Urothelium cell line (cell line): ENCODE data around the gene ACVR2A.
A peak's percentile ranks its signal among the peaks of the same experiment; 100 is the strongest.

Source experiments
- DNase-seq: peaks from one replicate; pipeline ENCODE4 v3.0.0; 2011; ENCODE audit warnings: low spot score, mixed read lengths
- FAIRE-seq: peaks from 2 replicates; lab custom pipeline; 2011; peaks lifted over from hg19 to GRCh38; lab: Jason Lieb, UNC

ACVR2A gene

GRCh38 chr2:147854557-147855134 is 9.8 kb downstream of the ACVR2A start:
- no peak for FAIRE-seq

GRCh38 chr2:147855316-147855715 is 10.5 kb downstream of the ACVR2A start:
- DNase-seq: no peak
- FAIRE-seq: no peak

More at GRCh38 chr2:147854557-147855134, 9.8 kb downstream of the ACVR2A start:
- DNase-seq: no peak

GRCh38 chr2:147855977-147856376 is 11.1 kb downstream of the ACVR2A start:
- FAIRE-seq (no peak), DNase-seq (no peak)

- DNase-seq (no peak), FAIRE-seq (no peak)
Measured at GRCh38 chr2:147860009-147860408, 15.2 kb downstream of the ACVR2A start.

GRCh38 chr2:147862859-147863516 is 18.2 kb downstream of the ACVR2A start:
- DNase-seq (no peak), FAIRE-seq (no peak)

- no peak for FAIRE-seq
- no peak for DNase-seq
Measured at GRCh38 chr2:147863835-147864234, 19.0 kb downstream of the ACVR2A start.

- DNase-seq (no peak), FAIRE-seq (no peak)
Measured at GRCh38 chr2:147865560-147865959, 20.7 kb downstream of the ACVR2A start.

GRCh38 chr2:147867050-147867449 is 22.2 kb downstream of the ACVR2A start:
- DNase-seq (no peak), FAIRE-seq (no peak)

- DNase-seq: no peak
- no peak for FAIRE-seq
Measured at GRCh38 chr2:147869934-147870333, 25.1 kb downstream of the ACVR2A start.

- no peak for FAIRE-seq
- no peak for DNase-seq
Measured at GRCh38 chr2:147872967-147873366, 28.1 kb downstream of the ACVR2A start.

GRCh38 chr2:147873859-147874483 is 29.1 kb downstream of the ACVR2A start:
- DNase-seq (no peak), FAIRE-seq (no peak)

- no peak for DNase-seq
- no peak for FAIRE-seq
Measured at GRCh38 chr2:147879846-147880245, 35.0 kb downstream of the ACVR2A start.

- FAIRE-seq: no peak
- no peak for DNase-seq
Measured at GRCh38 chr2:147882631-147883030, 37.8 kb downstream of the ACVR2A start.

GRCh38 chr2:147884830-147885229 is 40.0 kb downstream of the ACVR2A start:
- DNase-seq: no peak
- FAIRE-seq: no peak

GRCh38 chr2:147886136-147886535 is 41.3 kb downstream of the ACVR2A start:
- no peak for DNase-seq
- no peak for FAIRE-seq

GRCh38 chr2:147888680-147889079 is 43.9 kb downstream of the ACVR2A start:
- no peak for FAIRE-seq
- no peak for DNase-seq

- FAIRE-seq (no peak), DNase-seq (no peak)
Measured at GRCh38 chr2:147904051-147904450, 59.2 kb downstream of the ACVR2A start.

- DNase-seq (no peak), FAIRE-seq (no peak)
Measured at GRCh38 chr2:147909178-147909577, 64.3 kb downstream of the ACVR2A start.

- FAIRE-seq: no peak
Measured at GRCh38 chr2:147910990-147911473, 66.2 kb downstream of the ACVR2A start.

GRCh38 chr2:147913701-147914480 is 69.1 kb downstream of the ACVR2A start:
- FAIRE-seq: no peak
- DNase-seq: no peak

More at GRCh38 chr2:147910990-147911473, 66.2 kb downstream of the ACVR2A start:
- peak; percentile 9 for DNase-seq

- no peak for DNase-seq
- FAIRE-seq: no peak
Measured at GRCh38 chr2:147916067-147916466, 71.2 kb downstream of the ACVR2A start.
